ENCODE data around the gene MOK.
"Not testable (repeated sequence)": the region's sequence is repeated elsewhere in the genome, so short reads cannot be mapped to it uniquely, and the experiment has no call there.

Gene MOK

GRCh38 chr14:102321456-102322422, 16.8 kb upstream of the MOK start:
- no peak for DNase-seq (ENCODE audit: low read depth)

- no peak for DNase-seq (ENCODE audit: low read depth)
These were observed 15.9 kb upstream of the MOK start for GRCh38 chr14:102320671-102321455.

- DNase-seq (ENCODE audit: low read depth): peak; percentile 63
These were observed 15.2 kb upstream of the MOK start for GRCh38 chr14:102320033-102320660.

GRCh38 chr14:102319351-102320032, 14.5 kb upstream of the MOK start, which contains the start of gene ZNF839:
Gene ZNF839 (plus strand): TSS chr14:102319746. CDS start chr14:102319766, 20 bp downstream.
- peak; percentile 85 for DNase-seq (ENCODE audit: low read depth)

GRCh38 chr14:102318781-102319276, 13.9 kb upstream of the MOK start:
- DNase-seq (ENCODE audit: low read depth): no peak

GRCh38 chr14:102317564-102318248, 12.7 kb upstream of the MOK start:
- no peak for DNase-seq (ENCODE audit: low read depth)

GRCh38 chr14:102316743-102317563, 12.0 kb upstream of the MOK start:
- DNase-seq (ENCODE audit: low read depth): peak; percentile 90

GRCh38 chr14:102316338-102316742, 11.4 kb upstream of the MOK start:
- peak; percentile 72 for DNase-seq (ENCODE audit: low read depth)

- no peak for DNase-seq (ENCODE audit: low read depth)
These were observed 10.2 kb upstream of the MOK start for GRCh38 chr14:102315121-102315520.

GRCh38 chr14:102314242-102315011, 9.5 kb upstream of the MOK start:
- DNase-seq (ENCODE audit: low read depth): peak; percentile 84

- no peak for DNase-seq (ENCODE audit: low read depth)
These were observed 1.3 kb downstream of the MOK start for GRCh38 chr14:102303664-102304063.

- not testable (repeated sequence) for DNase-seq (ENCODE audit: low read depth)
These were observed 6.5 kb downstream of the MOK start for GRCh38 chr14:102298303-102299070.

GRCh38 chr14:102297436-102298170, 7.4 kb downstream of the MOK start:
- no peak for DNase-seq (ENCODE audit: low read depth)

- DNase-seq (ENCODE audit: low read depth): peak; percentile 61
These were observed 9.7 kb downstream of the MOK start for GRCh38 chr14:102295270-102295669.

GRCh38 chr14:102293781-102294180, 11.2 kb downstream of the MOK start:
- peak; percentile 77 for DNase-seq (ENCODE audit: low read depth)

GRCh38 chr14:102292441-102292840, 12.5 kb downstream of the MOK start:
- DNase-seq (ENCODE audit: low read depth): no peak

GRCh38 chr14:102288139-102288538, 16.8 kb downstream of the MOK start:
- no peak for DNase-seq (ENCODE audit: low read depth)

- DNase-seq (ENCODE audit: low read depth): no peak
These were observed 19.9 kb downstream of the MOK start for GRCh38 chr14:102285106-102285505.
